GM19452 (cell line): ENCODE results near the gene GPANK1.
A peak's percentile ranks its signal among the peaks of the same experiment; 100 is the strongest.
"Not testable (repeated sequence)": the region's sequence is repeated elsewhere in the genome, so short reads cannot be mapped to it uniquely, and the experiment has no call there.

Experiments
- ATAC-seq: cut with Tn5 transposase; IDR thresholded peaks from one replicate; pipeline ENCODE4 v1.9.1; 2021; ENCODE audit not compliant: unreplicated experiment

GPANK1 gene

DNA sequence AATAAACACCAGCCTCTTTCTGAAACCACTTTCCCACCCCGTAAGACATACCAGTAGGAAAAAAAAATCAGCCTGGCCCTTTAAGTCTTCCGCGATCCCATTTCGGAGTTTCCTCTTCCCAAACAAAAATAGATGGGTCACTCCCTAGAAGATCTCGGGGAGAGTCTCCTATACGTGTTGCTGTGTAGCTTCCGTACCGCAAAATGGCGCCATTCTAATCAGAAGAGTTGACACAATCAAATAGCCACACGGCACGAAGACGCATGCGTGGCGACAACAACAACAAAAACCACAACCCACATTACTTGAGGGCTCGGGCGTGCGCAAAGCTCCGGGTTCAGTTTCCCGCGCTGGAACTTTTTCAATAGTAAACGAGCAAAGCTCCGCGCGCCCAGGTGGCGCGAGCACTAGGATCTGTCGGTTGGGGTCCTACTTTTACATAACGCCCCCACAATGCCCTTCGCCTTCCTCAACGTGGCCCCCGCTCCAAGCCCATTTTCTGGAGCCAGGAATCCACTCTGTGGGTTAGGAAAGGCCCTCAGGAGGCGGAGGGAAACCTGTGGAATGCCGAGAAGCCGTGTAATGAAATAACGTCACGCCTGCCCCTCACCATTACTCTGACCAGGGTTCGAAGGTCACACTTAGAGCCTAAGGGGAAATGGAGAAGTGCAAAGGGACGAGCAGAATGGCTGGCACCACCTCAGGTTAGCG lies at the start of gene GPANK1:
TSS of gene GPANK1 (minus strand) at position 208 of the 711 bp plus-strand sequence. CDS start 519 bp downstream, outside the sequence.
- no peak for ATAC-seq

DNA sequence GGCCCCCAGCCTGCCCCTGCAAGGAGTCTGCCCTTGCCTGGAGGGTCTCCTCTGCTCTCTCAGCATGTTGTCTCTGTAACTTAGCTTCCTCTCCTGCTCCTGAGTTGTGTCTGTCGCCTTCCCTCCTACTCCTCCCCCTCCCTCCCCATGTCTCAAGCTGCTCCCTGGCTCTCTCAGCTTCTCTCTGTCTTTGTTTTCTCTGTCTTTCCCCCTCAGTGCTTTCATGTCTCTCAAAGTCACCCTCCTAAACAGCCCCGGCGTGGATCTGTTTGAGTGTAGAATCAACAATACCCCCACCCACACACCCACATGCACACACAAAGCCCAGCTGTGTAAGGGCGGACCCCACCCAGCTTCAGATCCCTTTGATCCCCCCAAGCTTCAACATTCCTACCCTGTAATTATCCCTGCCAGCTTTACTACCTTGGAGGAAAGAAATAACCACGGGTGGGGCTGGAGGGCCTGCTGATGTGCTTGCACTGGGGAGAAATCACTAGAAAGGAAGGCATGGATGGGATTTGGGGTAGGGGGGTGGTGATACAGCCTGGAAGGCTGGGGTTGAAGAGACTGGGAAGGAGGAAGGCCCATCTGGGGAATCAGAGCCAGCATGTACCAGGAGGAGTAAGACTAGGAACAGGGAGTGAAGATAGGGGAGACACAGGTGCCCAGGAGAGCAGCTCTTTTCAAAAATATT lies 49.3 kb upstream of the GPANK1 start:
- no peak for ATAC-seq

DNA sequence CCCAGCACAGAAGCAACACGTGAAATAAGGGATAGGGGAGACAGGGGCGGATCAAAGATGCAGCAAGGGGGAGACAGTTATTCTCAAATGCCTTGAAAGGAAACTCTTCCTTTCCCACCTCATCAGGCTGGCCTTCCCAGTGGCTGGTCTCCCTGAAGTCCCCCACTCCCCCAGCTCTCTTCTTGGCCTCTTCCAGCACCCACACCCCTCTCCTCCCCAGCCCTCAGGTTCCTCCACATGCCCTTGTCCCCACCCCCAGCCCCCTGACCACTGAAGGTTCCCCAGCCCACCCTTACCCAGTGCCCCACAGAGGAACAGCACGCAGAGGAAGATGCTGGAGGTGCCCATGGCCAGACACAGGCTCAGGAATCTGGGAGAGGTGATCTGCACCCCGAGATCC lies 48.7 kb upstream of the GPANK1 start:
- ATAC-seq, result no peak

DNA sequence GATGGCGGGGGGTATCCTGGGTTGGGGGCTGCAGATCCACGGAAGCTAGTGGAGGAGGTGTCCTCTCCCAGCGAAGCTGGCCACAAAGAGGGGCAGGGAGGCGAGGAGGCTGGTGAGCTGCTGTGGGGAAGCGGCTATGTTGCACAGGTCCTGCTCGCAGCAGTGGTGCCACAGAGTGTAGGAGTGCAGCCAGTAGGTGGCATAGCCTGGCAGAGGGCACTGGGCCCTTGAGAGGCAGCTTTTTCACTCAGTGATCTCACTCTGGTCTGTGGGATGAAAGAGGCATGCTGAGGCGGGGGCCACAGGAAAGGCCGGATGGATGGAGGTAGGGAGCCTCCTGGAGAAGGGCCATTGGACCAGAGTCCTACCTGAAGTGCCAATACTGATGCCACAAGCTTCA lies 47.5 kb upstream of the GPANK1 start:
- ATAC-seq, result no peak

DNA sequence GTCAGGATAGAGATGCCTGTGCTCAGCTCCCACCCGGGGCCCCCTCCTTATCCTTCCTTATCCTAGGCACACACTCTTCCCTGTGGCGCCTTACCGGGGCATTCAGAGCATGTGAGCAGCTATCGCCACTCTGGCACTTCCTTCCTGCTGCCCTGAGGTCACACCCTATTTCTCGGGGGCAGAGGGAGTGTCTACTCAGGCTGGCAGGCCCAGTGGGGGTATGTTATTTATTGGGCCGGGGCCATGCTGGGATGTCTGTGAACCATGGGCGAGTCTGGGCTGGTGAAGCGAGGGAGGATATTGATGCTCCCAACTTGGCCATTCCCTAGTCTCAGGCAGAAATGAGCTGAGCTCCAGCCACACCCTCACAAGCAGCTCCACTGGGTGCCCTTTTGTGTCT lies 46.4 kb upstream of the GPANK1 start:
- ATAC-seq, result no peak

DNA sequence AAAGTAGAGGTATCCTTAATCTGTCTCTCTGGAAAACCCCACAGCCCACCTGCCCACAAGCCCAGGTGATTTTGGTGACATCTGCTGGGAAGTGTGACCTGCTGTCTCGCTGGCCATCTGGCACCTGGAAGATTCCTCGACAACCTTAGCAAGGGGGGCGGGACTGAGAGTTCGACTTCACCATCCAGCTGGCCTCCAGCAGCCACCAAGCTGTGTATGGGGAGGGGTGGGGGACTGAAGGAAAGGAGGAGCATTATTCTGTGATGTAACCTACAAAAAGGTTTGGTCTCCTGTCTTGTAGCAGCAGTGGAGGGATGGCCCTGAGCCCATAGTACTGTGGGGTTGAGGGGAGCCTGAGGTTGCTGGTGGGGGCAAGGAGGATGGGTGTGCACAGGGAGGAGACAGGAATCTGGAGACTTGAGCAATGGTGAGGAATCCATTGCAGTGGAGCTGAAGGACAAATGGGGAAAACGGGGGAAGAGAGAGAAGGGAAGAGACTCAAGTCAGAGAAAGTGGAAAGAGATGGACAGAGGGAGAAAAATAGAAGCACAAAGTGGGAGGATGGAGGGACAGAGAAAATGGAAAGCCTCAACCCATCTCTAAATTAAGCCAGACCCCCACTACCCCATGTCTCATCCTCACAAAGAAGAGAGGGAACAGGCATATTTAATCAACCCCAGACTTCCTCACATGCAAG lies 45.9 kb upstream of the GPANK1 start:
- ATAC-seq, result no peak

DNA sequence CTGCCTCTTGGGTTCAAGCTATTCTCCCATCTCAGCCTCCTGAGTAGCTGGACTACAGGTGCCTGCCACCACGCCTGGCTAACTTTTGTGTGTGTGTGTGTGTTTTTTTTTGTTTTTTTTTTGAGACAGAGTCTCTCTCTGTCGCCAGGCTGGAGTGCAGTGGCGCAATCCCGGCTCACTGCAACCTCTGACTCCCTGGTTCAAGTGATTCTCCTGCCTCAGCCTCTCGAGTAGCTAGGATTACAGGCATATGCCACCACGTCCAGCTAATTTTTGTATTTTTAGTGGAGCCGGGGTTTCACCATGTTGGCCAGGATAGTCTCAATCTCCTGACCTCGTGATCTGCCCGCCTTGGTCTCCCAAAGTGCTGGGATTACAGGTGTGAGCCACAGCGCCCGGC lies 44.4 kb upstream of the GPANK1 start:
- ATAC-seq, result not testable (repeated sequence)

DNA sequence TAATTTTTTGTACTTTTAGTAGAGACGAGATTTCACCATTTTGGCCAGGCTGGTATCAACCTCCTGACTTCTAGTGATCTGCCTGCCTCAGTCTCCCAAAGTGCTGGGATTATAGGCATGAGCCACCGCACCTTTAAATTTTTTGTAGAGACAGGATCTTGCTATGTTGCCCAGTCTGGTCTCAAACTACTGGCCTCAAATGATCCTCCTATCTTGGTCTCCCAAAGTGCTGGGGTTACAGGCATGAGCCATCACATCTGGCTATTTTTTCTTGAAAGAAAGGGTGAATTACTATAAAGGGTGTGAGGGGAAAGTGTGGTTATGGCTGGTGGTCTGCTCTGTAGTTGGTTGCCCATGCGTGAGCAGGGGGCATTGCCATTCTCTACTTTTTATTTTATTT lies 43.4 kb upstream of the GPANK1 start:
- ATAC-seq, result no peak

DNA sequence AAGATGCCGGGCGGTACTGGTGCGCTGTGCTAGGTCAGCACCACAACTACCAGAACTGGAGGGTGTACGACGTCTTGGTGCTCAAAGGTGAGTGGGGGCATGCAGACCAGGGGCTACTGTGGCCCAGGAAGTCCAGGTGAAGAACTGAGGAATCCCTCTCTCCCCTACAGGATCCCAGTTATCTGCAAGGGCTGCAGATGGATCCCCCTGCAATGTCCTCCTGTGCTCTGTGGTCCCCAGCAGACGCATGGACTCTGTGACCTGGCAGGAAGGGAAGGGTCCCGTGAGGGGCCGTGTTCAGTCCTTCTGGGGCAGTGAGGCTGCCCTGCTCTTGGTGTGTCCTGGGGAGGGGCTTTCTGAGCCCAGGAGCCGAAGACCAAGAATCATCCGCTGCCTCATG lies 42.9 kb upstream of the GPANK1 start:
- no peak for ATAC-seq

DNA sequence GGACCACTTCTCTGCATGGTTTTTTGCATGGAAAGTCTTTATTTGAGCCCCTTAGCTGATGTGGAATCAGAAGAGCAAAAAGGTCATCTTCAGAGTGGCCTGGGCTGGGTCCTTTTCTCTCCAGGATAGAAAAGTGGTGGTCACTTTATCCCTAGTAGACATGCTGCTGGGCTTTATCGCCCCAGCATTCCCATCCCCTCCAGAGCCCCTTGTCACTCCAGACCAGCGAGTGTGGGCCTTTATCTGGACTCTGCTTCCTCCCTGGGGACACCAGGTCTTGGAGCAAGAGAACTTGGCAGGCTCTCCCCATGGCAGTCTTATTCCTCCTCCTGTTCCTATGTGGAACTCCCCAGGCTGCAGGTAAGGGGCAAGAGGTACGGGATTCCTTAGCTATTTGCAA lies 41.8 kb upstream of the GPANK1 start, which contains the start of gene LY6G6F:
TSS of gene LY6G6F (plus strand) at position 268 of the 400 bp plus-strand sequence. CDS start at position 309, 41 bp downstream.
- no peak for ATAC-seq

DNA sequence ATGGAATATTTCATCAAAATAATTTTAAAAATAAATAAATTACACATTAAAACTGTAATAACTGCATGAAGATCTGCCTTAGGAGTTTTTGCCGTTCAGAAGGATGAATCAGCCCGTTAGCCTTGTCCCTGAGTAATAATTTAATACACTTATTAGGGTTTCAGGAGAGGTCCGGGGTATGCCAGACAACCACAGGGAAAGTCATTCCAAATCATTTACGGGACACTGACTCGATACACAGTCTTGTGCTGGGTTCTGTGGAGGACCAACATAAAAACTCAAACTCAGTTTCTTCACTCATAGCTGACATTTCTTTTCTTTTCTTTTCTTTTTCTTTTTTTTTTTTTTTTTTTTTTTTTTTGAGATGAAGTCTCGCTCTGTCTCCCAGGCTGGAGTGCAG lies 41.1 kb upstream of the GPANK1 start:
- no peak for ATAC-seq

DNA sequence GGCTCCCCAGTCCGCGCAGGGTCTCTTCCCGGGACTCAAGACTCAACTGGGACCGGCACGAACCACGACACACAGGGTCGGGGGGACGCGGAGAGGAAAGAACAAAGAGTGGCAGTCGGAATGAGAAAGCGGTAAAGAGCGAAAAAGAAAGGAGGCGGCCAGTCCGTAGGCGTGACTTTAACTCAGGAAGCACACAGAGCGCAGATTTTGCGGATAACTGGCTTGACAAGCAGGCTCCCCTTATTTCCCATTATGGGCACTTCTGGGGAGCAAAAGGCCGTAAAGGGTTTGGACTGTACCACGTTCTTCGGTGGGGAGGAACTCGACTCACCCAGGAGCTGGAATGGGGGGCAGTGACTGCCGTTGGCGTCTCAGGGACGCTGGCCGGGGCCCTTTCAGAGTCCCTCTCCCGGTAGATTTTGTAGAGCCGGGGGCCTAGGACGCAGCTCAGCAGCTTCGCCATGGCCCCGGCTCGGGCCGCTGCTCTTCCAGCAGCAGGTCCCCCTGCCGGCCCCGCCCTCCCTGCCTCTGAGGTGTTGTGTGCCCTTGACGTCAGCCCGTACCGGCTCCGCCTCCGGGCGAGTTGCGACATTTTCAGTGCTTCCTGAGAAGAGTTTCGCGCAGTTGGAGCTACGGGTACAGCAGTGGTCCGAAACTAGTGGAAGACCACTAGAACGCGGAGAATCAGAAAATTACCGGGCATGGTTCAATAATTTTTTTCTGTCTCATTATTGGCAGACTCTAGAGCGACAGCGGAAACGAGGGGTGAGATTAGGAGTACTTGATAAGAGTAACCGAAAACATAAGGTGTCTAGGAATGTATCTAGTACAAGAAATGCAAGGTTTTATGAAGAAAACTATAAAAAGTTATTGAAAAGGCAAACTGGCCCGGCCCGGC lies 38.3 kb upstream of the GPANK1 start, which contains the start of gene ABHD16A:
TSS of gene ABHD16A (minus strand) at position 506 of the 898 bp plus-strand sequence. CDS start at position 463, 43 bp downstream.
- peak; percentile 86 for ATAC-seq

DNA sequence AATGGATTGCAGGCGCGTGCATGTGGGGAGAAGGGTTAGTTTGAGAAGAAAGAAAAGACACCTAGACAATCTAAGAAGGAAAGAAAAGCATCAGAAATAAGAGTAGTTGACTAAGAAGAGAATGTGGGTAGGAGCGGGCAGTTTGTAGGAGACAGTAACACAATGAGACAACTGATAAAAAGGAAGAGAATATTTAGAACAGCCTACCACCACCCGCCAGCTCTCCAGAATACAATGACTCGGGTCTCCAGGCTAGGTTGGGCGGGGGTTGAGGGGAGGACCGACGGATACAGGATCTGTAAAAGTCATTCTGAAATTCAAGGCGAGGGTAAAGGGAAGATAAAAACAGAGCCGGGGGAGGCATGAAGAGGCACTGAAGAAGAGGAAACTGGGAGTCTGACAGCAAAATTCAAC lies 37.6 kb upstream of the GPANK1 start:
- ATAC-seq, result no peak

DNA sequence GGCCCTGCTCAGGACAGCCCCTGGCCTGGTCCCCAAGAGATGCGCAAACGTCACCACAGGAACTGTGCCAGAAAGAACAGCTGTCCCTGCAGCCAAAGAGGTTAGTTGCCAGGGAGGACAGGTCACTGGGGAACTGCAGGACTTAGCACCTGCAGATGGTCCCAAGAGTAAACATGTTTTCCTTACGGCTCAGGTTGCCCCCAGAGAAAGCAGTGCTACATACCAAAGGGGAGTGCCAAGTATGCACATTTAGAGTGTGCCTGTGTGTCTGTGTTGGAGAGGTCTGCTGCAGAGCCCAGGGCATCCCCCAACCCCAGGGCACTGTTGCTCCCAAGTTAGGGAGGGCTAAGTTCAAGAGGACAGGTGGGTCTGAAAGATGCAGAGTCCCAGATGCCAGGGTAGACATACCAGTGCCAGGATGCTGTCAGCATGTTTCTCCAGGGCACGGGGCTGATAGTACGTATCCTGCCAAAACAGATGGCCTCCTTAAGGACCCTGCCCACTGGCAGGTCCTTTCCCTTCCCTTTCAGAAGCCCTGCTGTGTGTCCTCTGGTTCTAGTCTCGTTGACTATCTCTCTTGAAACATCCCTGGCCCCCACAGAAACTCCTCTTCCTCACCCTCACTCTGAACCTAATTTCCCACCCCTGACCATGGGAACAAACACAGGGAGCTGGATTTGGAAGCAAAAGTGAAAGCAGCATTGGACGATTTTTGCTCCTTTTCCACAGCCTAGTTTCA lies 37.0 kb upstream of the GPANK1 start:
- ATAC-seq, result no peak

DNA sequence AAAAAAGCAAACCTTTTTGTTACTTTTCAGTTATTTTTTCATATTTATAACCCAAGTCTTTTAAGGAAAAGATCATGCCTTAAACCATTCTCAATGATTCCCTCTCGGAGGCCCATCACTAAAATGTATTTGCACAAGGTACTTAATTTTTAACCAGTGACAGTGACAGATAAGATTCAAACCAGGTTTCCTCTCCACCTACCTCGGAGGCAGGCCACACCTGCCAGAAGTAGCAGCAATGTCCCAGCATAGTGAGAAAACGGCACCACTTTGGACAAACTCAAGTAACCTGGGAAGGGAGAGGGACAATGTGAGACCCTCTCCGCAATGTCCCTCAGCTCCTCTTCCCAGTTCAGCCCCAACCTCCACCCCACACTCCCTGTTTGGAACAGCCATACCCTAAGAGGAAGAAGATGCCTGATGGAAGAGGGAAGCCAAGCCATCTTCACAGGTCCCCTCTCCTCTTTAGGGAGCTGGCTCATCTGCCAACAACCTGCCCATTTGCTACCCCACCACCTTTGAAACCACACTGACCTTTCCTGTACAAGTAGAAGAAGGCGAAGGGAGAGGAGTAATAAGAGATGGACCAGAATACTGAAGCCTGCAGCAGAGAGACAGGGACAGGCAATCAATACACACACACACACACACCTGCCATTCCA lies 36.1 kb upstream of the GPANK1 start:
- no peak for ATAC-seq

DNA sequence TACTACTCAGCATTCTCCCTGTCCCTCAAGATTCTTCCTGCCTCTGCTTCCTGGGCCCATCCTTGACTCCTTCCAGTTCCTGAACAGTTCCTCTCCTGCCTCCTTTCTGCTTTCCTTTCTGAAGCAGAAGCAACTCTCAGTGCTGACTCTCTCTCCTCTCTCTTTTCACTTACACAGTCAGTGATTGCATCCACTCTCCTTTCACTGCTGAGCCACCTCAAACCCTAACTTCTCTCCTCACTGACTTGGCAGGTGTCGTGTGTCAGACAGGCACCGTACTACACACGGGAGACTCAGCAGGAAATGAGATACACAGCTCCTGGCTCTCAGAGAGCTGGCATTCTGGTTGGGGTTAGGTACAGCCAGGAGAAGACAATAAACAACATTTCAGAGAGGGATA lies 32.8 kb upstream of the GPANK1 start:
- no peak for ATAC-seq

DNA sequence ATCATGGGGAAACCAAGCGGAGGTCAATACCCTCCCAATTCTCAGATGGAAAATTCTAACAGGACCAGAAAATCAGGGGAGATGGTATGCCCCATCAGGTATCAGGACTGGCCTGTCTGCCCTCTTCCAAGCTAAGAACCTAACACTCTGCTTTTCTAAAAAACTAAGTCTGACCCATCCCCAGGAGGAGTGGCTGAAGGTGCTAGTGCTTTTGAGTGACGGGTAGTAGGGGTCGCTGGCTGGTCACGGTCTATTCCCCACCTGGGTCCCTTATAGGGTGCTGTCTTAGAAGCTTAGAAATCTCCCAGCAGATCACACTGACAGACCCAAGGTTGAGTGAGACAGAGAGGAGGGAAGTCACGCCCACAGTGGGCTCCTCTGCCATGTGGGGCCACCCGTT lies 28.7 kb upstream of the GPANK1 start:
- no peak for ATAC-seq

DNA sequence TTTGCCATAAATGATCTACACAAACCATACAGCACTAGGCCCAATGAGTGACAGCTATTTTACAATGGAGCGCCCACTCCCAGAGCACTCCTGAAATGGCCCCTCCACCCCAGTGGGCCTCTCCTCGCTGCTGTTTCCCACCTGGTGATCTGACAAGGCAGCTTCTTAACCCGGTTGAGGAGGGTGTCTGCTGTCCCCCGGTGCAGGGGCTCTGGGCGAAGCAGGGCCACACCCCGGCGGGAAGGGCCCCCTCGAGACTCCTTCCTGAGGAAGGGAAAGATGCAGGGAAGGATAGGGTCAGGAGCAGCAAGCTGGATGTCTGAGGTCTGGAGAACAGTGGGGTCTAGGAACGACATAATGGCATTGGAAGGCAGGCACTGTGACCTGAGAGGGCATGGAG lies 28.1 kb upstream of the GPANK1 start:
- ATAC-seq, result no peak

DNA sequence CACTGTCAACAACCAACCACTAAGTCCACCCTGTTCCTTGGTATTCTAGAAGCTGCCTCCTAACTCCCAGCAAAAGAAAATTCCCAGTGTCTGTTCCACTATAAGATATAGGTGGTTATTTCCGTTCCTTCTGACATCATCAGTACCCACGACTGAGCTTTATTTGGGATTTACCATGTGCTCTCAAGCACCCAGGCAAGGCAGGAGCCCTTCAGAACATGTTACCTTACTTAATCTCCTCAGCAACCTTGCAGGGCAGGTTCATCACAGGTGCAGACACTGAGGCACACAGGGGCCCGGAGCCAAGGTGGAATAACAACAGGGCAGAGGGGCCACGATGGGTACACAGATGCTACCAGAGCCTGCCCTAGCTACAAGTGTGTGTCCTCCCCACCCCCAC lies 27.6 kb upstream of the GPANK1 start:
- no peak for ATAC-seq
